Measurements from ENCODE around the gene BAIAP3.

Gene BAIAP3

DNA sequence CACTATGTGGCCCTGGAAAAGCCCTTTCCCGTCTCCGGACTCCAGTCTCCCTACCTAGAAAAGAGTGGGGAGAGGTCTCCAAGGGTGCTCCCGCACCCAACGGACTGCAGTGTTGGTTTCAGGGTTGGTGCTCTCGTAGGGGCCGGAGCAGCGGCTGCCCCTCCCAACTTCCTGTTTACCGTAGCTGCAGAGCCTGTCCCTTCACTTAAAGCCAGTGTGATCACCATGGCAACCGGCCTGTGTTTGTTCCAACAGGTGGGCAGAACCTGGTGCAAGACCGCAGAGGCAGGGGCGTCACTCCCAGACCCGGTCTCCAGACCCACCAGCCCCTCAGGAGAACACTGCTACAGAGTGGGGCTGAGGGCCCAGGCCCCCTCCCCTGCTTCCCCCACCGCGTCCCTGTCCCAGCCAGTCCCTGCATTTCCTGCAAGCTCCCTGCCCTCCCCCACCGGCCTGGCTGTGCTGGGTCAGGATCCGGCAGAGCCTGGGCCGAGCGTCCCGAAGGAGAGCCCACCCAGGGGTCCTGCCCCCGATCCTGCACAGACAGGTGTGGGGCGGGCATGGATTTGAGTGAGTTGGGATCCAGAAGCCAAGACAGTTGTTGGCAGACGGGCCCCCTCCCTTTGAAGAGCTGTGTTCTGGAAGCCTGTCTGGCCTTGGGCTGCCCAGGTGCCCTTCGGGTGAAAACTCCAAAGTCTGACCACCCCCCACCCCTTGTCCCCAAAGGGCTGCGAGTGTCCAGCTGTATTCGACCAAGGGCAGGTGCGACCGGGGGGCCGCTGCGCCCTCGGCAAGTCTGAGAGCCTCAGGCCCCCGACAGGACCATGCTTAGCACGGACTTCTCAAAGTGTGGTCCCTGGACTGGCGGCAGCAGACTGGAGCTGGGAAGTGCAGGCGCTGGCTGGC, 1.5 kb upstream of the BAIAP3 start:
- DNase-seq: peak in 19 of 58 donors; percentile 19 to 57 (median 28)

DNA sequence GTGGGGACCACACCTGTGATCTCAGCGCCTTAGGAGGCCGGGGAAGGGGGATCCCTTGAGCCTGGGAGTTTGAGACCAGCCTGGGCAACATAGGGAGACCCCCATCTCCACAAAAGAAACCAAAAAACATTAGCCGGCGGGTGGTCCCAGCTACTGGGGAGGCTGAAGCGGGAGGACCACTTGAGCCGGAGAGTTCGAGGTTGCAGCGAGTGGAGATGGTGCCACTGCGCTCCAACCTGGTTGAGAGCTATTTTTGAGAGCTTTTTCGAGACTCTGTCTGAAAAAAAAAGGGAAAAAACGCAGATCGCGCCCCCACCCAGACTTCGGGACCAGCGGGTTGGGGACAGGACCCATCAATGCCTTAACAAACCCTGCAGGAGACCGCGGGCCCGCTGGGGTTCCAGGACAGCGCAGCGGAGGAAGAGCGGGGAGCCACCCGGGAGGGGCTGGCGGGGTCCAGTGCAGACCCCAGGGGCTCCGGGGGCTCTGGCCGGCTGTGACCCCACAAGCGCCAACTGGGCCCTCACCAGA, 762 bp upstream of the BAIAP3 start:
- DNase-seq: no peak

DNA sequence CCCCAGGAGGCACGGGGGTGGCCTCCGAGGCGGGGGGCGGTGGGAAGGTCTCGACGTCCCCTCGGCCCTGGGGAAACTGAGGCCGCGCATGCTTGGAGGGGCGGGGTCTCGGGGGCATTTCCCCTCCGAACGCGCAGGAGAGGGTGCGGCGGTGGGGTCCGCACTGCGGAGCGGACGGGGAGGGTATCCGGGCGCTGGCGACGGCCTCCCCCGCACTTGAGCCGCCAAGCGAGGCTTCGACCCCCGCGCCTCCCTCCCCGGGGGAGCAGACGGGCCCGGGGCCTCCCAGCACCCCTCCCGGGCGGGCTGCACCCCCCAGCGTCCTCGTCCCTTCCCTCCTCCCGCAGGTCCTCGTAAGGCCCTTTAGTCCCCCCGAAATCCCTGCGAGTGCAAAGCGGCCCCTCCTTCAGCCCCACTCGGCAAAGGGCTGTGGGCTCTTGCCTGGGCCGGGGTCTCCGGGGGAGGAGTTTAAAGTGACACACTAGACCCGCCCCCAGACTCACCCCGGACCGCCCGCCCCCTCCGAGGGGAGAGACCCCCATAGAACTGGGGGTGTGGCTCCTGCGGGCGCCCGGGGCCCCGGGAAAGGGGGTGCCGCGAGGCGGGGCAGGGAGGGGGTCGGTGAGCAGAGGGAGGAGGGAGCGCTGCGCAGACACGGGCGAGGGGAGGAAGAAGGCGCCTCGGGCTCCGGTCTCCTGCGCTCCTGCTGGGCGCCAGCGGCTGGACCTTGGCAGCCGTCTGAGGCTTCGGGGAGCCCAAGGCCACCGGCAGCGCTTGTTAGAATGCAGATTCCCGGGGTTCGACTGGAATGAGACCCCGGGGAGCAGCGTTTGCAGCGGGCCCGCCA, 632 bp downstream of the BAIAP3 start:
- no peak for DNase-seq

DNA sequence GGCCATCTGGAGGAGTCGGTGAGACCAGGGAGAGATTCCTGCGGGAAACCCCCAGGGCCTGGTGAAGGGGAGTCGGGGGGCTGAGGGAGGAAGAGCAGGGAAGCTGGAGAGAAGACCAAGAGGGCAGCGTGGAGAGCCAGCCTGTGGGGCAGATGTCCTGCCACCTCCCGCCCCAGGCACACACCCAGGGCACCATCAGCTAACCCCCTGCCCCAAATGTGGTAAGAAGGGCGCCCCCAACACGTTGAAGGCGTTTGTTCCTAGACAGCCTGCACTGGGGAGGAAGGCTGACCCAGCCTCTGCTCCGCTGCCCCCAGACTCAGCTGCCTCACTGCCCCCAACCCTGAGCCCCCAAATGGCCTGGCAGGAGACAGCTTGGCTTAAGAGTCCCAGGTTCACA, 1.3 kb downstream of the BAIAP3 start:
- DNase-seq: no peak

DNA sequence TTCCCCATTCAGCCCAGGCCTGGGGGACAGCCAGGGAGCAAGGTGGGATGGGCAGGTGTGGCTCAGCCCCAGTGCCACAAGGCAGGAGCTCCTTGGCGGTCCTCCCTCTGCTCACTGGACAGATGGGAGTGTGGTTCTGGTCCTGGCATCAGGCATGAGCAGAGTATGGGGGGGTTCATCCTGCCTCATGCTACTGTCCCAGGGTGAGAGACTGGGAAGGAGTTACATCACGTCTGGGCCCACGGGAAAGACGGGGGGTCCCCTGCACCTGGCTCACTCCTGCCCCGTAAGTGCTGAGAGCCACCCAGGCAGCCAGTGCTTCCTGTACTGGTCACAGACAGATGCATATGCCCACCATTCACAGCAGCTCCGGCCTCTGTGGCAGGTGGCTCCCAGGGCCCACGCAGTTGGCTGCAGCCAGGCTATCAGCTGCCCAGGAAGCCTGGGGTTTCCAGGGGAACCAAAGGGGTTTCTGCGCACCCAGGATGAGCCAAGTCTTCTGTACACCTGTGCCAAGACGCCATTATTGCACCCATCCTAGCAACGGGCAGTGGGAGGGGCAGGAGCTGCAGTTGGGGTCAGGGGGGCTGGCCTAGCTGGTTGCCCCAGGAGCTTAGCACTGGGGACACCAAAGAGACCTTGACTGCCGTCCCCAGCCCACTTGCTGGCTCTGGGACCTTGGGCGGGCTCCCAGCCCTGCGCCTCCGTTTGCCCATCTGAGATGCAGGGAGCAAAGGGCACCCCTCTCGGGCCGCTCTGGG, 1.9 kb downstream of the BAIAP3 start:
- peak in 26 of 58 donors; percentile 14 to 81 (median 36) for DNase-seq

DNA sequence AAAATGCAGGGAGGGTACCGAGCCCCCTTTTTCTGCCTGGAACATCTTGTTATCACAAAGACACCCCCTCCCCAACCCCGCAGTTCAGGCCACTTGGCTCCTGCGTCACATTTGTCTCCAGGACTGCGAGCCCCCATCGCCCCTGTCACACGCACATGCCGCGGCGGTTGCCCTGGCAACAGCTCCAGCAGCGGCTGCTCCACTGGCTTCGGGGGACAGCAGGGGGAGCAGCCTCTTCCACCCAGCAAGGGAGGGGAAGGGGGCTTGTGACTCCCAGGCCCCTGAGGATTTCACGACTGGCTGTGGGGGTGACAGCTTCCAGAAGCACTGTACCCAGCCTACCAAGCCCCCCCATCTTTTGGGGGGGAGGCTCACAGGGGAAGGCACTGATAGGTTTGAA, 2.6 kb downstream of the BAIAP3 start:
- peak in 30 of 58 donors; percentile 6 to 71 (median 30) for DNase-seq

DNA sequence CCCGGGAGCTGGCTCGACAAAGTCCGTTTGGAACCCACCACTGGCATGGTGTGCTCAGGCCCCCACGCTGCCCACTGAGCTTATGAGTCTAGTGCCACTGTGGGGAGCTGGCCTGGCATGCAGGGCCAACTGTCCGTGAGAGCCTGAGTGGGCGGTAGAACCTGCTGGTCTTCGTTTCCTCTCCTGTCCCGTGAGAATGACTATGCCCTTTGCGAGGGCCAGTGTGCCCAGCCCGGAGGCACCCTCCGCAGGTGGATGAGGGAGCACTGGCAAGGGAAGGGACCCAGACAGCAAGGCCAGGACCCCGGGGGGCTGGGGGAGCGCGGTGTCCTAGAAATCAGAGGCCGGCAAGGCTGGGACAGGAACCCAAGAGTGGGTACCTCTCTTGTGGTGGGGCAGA, 3.2 kb downstream of the BAIAP3 start:
- no peak for DNase-seq

DNA sequence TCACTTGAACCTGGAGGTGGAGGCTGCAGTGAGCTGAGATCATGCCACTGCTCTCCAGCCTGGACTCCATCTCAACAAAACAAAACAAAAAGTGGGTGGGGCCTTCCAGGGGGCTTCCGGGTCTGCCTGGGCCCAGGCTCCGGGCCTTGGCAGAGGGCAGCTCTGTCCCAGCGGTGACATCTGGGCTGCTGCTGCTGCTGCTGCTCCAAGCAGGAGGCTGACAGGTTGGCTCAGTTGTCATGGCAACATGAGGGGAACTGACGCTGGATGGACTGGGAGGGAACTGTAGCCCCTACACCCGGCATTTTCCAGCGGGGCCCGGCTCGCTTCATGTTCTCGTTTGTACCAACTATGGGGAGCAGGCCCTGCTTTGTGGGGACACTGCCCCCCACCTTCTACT, 4.0 kb downstream of the BAIAP3 start:
- no peak for DNase-seq

DNA sequence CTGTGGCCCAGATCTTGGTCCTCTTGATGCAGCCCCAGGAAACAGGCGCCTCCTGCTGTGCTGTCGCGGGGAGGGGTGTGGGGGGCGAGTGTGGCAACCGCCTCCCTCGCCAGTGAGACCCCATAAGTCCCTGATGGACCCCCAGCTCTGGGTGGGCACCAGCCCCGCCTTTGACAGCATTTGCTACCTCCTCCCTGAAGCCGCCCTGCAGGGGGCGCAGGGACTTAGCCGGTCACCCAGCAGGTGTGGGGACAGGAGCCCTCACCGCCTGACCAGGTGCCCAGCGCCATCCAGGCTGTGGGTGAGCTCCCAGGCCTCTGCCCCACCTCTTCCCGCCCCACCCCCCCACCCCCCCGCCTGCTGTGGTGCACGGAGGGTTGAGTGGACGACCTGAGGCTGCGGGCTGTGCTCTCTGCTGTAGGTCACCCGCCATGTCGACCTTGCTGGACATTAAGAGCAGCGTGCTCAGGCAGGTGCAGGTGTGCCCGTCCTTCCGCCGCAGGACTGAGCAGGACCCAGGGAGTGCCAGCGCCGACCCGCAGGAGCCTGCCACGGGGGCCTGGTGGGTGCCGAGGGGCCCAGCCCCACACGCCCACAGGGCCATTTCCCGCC, 4.8 kb downstream of the BAIAP3 start:
- no peak for DNase-seq

DNA sequence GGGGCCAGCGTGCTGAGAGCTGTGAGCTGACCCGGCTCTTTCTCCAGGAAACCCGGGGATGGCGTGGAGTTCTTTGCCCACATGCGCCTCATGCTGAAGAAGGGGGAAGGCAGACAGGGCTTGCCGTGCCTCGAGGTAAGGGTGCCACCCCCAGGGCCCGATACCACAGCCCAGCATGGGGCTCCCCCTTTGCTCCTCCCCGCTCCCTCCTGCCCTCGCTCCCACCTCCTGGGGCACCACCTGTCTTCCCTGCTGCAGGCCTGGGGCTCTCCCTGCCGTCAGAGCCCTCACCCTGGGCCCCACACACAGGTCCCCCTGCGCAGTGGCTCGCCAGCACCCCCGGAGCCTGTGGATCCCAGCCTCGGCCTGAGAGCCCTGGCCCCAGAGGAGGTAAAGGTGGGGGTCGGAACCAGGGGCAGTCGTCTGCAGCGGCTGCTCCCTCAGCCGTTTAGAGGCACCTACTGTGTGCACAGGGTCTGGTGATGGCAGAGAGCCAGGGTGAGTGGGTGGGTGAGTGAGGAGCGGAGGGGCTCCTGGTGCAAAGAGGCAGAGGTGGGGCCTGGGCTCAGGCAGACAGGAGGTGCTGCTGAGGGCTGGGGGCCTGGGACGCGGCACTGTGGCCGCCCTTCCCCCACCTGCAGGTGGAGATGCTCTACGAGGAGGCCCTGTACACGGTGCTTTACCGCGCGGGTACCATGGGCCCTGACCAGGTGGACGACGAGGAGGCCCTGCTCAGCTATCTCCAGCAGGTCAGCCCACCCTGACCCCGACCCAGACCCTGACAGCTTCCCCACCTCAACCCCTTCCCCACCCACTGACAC, 5.6 kb downstream of the BAIAP3 start:
- DNase-seq: no peak

DNA sequence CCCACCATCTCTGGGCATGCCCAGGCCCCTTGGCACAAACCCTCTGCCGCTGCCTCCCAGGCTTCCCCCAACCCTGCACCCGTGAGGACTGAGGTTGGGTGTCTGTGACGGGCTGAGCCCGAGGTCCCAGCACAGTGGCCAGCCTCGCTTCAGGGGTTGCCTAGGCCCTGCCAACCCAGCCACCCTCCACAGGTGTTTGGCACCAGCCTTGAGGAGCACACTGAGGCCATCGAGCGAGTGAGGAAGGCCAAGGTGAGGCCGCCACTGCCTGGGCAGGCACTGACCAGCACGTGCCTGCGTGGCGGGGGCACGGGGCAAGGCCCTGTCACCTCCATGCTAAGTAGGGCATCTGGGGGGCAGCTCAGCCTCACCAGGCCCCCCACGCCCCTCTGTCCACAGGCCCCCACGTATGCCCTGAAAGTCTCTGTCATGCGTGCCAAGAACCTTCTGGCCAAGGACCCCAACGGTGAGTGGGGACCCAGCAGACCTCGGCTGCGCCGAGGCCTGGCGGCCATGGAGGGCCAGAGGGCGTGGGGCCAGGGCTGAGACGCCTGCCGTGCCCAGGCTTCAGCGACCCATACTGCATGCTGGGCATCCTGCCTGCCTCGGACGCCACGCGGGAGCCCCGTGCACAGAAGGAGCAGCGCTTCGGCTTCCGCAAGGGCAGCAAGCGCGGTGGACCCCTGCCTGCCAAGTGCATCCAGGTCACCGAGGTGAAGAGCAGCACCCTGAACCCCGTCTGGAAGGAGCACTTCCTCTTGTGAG, 7.5 kb downstream of the BAIAP3 start:
- no peak for DNase-seq

DNA sequence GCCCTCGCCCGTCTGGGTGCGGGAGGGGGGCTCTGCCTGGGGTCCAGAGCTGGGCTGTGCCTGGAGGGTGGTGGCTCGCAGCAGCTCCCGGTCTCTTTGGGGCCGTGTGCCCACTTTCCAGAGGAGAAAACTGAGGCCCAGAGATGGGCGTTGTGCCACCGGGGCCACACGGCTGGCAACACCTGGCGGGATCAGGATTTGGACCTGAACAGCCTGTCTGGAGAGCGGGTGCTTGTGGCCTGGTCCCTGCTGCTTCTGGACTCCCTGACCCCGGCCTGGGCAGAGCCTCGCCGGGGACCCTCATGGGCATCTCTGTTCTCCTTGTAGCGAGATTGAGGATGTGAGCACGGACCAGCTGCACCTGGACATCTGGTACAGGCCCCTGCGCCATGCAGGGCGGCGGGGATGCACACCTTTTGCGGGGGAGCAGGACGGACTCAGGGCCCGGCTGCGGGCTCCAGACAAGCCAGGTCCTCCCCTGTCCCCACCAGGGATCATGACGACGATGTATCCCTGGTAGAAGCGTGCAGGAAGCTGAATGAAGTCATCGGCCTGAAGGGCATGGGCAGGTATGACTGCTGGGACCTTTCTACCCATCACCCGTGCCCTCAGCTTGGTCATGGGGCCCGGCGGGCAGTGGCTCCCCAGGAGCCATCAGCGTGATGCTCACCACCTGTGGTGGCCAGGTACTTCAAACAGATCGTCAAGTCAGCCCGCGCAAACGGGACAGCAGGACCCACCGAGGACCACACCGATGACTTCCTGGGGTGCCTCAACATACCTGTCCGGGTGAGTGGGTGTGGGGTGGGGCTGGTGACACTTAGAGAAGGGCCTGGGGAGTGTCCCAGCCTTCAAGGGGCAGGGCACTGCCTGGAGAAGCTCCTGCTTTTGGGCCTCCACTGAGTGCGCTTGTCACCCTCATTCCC, 8.3 kb downstream of the BAIAP3 start:
- no peak for DNase-seq

DNA sequence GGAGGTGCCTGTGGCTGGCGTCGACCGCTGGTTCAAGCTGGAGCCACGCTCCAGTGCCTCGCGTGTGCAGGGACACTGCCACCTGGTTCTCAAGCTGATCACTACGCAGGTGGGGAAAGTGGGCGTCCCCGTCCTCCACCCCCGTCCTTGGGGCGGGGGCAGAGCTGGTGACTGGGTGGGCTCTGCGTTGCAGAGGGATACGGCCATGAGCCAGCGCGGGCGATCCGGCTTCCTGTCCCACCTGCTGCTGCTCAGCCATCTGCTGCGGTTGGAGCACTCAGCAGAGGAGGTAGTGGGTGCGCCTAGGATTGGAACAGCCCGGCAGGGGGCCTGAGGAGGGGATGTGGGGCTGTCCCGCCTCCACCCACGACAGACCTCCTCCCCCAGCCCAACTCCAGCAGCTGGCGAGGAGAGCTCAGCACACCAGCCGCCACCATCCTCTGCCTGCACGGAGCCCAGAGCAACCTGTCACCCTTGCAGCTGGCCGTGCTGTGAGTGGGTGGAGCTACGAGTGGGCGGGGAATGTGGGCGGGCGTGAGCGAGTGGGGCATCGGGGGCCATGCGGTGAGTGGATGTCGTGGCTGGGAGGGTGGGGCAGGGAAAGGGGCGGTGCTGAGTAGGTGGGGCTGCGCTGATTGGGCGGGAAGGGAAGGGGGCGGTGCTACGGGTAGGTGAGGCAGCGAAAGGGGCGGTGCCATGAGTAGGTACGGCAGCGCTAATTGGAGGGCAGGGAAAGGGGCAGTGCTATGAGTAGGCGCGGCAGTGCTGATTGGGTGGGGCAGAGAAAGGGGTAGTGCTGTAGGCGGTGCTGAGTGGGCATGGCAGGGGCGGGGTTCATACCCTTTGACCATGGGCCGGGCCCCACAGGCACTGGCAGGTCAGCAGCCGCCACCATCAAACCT, 9.3 kb downstream of the BAIAP3 start:
- peak in 56 of 58 donors; percentile 22 to 93 (median 80) for DNase-seq

DNA sequence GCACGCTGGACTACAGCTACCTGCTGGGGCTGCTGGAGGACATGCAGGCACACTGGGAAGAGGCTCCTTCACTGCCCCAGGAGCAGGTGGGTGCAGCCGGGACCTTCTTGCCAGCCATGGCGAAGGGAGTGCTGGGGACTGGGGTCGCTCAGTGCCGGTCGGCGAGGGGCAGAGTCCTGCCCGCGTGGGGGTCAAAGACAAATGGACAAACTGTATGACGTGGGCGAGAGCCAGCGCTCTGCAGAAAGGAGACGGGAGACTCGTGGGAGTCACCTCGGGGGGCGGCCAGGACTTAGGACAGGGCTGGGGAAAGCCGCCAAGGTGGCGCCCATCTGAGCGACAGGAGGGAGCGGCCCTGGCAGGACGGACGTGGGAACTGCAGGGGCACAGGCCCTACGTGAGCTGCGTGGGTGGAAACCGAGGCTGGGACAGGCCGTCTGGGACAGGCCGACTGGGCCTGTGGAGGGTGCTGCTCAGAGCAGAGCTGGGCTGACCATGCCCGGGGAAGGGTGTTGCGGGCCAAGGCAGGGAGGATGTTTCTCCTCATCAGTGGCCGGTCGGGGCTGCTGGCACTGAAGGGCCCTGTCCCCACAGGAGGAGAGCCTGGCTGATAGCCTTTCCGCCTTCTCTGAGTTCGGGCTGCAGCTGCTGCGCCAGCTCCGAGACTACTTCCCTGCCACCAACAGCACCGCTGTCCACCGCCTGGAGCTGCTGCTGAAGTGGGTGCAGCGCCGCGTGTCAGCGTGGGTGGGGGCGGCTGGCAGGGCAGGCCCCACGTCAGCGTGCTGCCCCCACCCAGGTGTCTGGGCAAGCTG, 10.2 kb downstream of the BAIAP3 start:
- DNase-seq: no peak

DNA sequence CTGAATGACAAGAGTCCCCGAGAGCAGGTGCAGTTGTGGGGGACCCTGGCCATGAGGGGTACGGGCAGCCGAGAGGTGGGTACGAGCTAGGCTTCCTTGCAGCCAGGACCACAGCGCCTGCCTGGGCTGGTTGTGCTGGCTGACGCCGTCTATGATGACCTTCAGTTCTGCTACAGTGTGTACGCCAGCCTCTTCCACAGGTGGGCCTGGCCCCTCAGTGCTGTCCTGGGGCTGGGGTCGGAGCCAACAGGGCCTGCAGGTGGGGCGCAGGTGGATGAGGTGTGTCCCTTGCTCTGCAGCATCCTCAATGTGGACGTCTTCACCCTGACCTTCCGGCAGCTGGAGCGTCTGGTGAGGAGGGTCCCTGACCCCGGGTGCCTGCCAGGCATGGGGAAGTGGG, 11.1 kb downstream of the BAIAP3 start:
- no peak for DNase-seq

DNA sequence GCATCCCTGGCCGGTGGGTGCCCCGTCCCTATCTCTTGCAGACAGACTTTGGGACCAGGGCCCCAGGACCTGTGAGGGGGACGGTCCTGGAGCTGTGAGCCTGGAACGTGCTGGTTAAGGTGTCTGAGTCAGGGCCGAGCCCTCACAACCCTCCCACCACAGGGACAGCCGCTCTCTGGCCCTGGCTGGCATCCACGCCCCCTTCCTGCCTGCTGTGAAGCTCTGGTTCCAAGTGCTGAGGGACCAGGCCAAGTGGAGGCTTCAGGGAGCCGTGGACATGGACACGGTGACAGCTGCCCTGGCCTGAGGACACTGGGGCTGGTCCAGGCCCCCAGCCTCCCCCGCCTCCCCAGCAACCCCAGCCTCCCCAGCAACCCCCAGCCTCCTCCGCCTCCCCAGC, 11.6 kb downstream of the BAIAP3 start:
- no peak for DNase-seq

Measured in anterior cingulate cortex (tissue), 58 donors.